SW480 (cell line): ENCODE results near the gene INMT.
A peak's percentile ranks its signal among the peaks of the same experiment; 100 is the strongest.

Source experiments
- DNase-seq: peaks from one replicate; pipeline ENCODE4 v3.0.0-alpha.2; 2016; ENCODE audit warnings: low spot score

The INMT gene

GRCh38 chr7:30728591-30729100 lies 23.3 kb upstream of the INMT start:
- DNase-seq, result no peak

DNA sequence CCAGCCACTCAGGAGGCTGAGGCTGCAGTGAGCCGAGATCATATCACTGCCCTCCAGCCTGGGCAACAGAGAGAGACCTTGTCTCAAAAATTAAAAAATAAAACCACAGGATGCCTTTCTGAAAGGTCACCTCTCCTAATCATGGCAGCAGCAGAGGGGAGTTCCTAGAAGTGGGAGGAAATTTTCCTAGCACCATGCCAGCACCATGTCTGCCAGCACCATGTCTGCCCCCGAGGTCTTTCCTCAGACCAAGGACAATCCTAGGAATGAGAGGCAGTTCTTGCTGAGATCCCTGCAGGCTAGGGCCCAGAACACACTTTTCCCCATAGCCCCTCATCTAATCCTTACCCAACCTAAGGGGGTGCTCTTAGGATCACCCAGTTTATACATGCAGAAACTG lies 22.3 kb upstream of the INMT start:
- no peak for DNase-seq

DNA sequence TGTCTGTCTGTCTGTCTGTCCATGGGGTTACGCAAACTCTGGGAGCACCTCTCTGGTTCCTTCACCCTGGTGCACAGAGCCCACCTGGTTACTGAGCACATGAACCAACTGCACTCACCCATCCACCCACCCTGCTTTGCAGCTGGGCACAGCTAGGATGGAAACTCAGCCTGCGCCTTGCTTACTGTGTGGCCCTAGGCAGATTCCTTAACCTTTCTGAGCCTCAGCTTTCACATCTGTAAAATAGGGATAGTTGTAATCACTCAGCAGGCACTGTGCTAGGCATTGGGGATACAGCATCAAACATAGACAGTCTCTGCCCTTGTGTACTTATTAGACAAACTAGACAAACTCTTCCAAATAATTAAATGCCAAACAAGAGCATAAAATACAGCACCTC lies 21.8 kb upstream of the INMT start:
- DNase-seq, result no peak

- no peak for DNase-seq
Measured at GRCh38 chr7:30730996-30731395, 20.9 kb upstream of the INMT start.

GRCh38 chr7:30731581-30731980 lies 20.4 kb upstream of the INMT start:
- DNase-seq, result no peak

DNA sequence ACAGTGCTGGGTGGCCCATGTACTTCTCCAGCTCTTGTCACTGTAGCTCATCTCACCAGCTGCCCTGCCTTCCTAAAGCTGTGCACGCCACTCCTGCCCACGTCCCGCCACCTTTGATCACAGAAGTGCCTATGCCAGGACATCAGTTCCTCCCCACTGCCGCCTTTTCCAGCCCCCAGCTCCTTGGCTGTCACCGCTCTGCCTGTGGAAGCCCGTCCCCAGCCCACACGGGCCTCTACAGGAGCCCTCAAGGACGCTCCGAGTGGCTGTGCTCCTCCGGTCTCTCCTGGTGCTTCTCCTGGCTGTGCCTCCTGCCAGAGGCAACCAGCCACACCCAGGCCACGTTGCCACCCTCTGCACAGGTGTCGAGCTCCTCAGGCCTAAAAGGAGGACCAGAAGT lies 19.3 kb upstream of the INMT start:
- no peak for DNase-seq

- no peak for DNase-seq
Measured at GRCh38 chr7:30733216-30733615, 18.7 kb upstream of the INMT start.

- no peak for DNase-seq
Measured at GRCh38 chr7:30733691-30734090, 18.2 kb upstream of the INMT start.

GRCh38 chr7:30734497-30734896 lies 17.4 kb upstream of the INMT start:
- no peak for DNase-seq

- DNase-seq, result no peak
Measured at GRCh38 chr7:30735631-30736030, 16.3 kb upstream of the INMT start.

DNA sequence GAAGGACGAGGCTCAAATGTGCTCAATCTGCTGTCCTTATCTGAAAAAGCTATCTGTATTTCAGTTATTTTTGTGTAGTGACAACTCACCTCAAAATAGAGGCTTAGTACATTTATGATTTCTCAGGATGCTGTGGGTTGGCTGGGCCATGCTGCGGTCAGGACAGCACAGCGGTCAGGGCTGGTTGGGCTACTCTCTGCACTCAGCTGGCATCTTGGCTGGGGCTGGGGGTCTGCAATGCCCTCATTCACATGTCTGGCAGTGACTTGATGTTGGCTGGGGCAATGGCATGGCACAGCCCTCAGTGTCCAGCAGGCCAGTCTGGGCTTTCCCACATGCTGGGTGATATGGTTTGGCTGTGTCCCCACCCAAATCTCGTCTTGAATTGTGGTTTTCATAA lies 15.6 kb upstream of the INMT start:
- no peak for DNase-seq

GRCh38 chr7:30738026-30738915 lies 13.7 kb upstream of the INMT start:
- DNase-seq, result no peak

- no peak for DNase-seq
Measured at GRCh38 chr7:30739691-30740090, 12.2 kb upstream of the INMT start.

GRCh38 chr7:30740417-30741181 lies 11.3 kb upstream of the INMT start:
- DNase-seq, result peak; percentile 66

DNA sequence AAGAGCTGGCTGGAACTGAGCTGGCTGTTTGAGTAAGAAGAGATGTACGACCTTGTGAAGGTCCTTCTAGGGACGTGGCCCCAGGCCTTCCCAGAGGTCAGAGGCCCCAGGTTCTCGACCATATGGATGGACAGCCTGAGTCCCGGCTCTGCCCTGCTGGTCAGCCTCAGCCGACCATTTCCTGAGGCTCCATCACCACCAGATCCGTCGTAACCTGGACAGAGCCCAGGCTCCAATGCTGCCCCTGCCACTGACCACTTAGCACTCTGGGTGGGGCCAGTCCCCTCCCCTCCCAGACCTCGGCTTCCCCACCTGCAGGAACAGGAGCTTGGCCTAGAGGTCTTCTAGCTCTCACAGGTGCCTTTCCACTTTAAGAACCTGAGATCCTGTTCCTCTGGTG lies 10.6 kb upstream of the INMT start:
- no peak for DNase-seq

GRCh38 chr7:30743371-30744074 lies 8.4 kb upstream of the INMT start:
- DNase-seq, result peak; percentile 28

GRCh38 chr7:30744075-30744417 lies 7.9 kb upstream of the INMT start:
- DNase-seq, result no peak

GRCh38 chr7:30745261-30745941 lies 6.5 kb upstream of the INMT start:
- no peak for DNase-seq

DNA sequence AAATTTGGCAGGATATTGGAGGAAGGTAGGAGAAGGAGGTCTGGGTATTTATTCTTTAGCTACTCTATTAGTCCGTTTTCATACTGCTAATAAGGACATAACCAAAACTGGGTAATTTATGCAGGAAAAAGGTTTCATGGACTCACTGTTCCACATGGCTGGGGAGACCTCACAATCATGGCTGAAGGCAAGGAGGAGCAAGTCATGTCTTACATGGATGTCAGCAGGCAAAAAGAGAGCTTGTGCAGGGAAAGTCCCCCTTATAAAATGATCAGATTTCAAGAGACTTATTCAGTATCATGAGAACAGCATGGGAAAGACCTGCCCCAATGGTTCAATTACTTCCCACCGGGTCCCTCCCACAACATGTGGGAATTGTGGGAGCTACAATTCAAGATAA lies 1.9 kb upstream of the INMT start:
- DNase-seq, result no peak

GRCh38 chr7:30750683-30751650 lies 968 bp upstream of the INMT start:
- DNase-seq, result peak; percentile 80

DNA sequence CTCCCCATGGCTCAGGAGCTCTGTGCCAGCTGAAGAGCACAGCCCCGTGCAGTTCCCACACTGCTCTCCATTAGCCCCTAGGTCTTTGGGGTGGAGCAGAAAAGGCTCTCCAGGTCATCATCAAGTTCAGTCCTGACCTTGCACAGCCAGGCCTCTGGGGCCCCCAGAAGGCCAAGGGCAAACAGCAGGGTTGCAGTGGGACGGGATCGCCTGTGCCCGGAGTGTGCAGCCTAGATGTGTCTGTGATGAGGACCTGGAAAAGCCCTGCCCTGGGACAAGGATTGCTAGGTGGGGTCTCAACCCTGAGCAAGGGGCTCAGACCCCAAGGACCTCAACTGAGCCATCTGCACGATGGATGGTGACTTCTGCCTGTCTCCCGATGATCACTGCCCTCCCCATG lies 549 bp downstream of the INMT start:
- no peak for DNase-seq
